ENCODE results near the gene PRPF8.
A peak's percentile ranks its signal among the peaks of the same experiment; 100 is the strongest.

The PRPF8 gene

GRCh38 chr17:1648963-1649843 lies 35.5 kb downstream of the PRPF8 start:
- peak; percentile 91 for DNase-seq (ENCODE audit: insufficient read length, low spot score)
- TF ChIP-seq POLR2A (IDR thresholded peaks at IDR 0.05; ENCODE audit: low read depth, low read length): peak; percentile 80
- no peak for FAIRE-seq

- FAIRE-seq: no peak
- TF ChIP-seq POLR2A (IDR thresholded peaks at IDR 0.05; ENCODE audit: low read depth, low read length): no peak
- no peak for DNase-seq (ENCODE audit: insufficient read length, low spot score)
These were observed 36.3 kb downstream of the PRPF8 start for GRCh38 chr17:1648173-1648962.

- no peak for TF ChIP-seq POLR2A (IDR thresholded peaks at IDR 0.05; ENCODE audit: low read depth, low read length)
- FAIRE-seq: no peak
- DNase-seq (ENCODE audit: insufficient read length, low spot score): no peak
These were observed 36.9 kb downstream of the PRPF8 start for GRCh38 chr17:1647802-1648171.

GRCh38 chr17:1646199-1646875 lies 38.3 kb downstream of the PRPF8 start:
- TF ChIP-seq POLR2A (IDR thresholded peaks at IDR 0.05; ENCODE audit: low read depth, low read length): no peak
- DNase-seq (ENCODE audit: insufficient read length, low spot score) (no peak), FAIRE-seq (no peak)

GRCh38 chr17:1645207-1646171 lies 39.2 kb downstream of the PRPF8 start, which contains the start of gene SCARF1:
SCARF1 (minus strand) TSS chr17:1645732; CDS start chr17:1645697, 35 bp downstream.
- no peak for TF ChIP-seq POLR2A (IDR thresholded peaks at IDR 0.05; ENCODE audit: low read depth, low read length)
- DNase-seq (ENCODE audit: insufficient read length, low spot score) (no peak), FAIRE-seq (no peak)

GRCh38 chr17:1644493-1645206 lies 40.0 kb downstream of the PRPF8 start:
- no peak for TF ChIP-seq POLR2A (IDR thresholded peaks at IDR 0.05; ENCODE audit: low read depth, low read length)
- no peak for FAIRE-seq
- DNase-seq (ENCODE audit: insufficient read length, low spot score): peak; percentile 94

GRCh38 chr17:1643999-1644492 lies 40.6 kb downstream of the PRPF8 start:
- no peak for TF ChIP-seq POLR2A (IDR thresholded peaks at IDR 0.05; ENCODE audit: low read depth, low read length)
- FAIRE-seq: no peak
- no peak for DNase-seq (ENCODE audit: insufficient read length, low spot score)

GRCh38 chr17:1643293-1643998 lies 41.2 kb downstream of the PRPF8 start:
- TF ChIP-seq POLR2A (IDR thresholded peaks at IDR 0.05; ENCODE audit: low read depth, low read length): no peak
- DNase-seq (ENCODE audit: insufficient read length, low spot score): no peak
- no peak for FAIRE-seq

- DNase-seq (ENCODE audit: insufficient read length, low spot score): no peak
- TF ChIP-seq POLR2A (IDR thresholded peaks at IDR 0.05; ENCODE audit: low read depth, low read length): no peak
- FAIRE-seq: no peak
These were observed 43.6 kb downstream of the PRPF8 start for GRCh38 chr17:1641065-1641403.

- no peak for FAIRE-seq
- no peak for DNase-seq (ENCODE audit: insufficient read length, low spot score)
- TF ChIP-seq POLR2A (IDR thresholded peaks at IDR 0.05; ENCODE audit: low read depth, low read length): no peak
These were observed 44.2 kb downstream of the PRPF8 start for GRCh38 chr17:1640329-1641064.

- no peak for TF ChIP-seq POLR2A (IDR thresholded peaks at IDR 0.05; ENCODE audit: low read depth, low read length)
- DNase-seq (ENCODE audit: insufficient read length, low spot score) (no peak), FAIRE-seq (no peak)
These were observed 45.0 kb downstream of the PRPF8 start for GRCh38 chr17:1639549-1640180.
